C1 segment of cervical spinal cord (tissue), 14 donors: ENCODE results near the gene CH25H.

Experiments
- DNase-seq, 14 donors: peaks; one replicate each; lab custom pipeline; 2025; lab: John Stamatoyannopoulos, UW

Gene CH25H

GRCh38 chr10:89233033-89233432, 25.9 kb upstream of the CH25H start:
- DNase-seq: peak in 2 of 14 donors; percentile 25 to 76

GRCh38 chr10:89228962-89229361, 21.8 kb upstream of the CH25H start:
- no peak for DNase-seq

GRCh38 chr10:89228146-89228545, 21.0 kb upstream of the CH25H start:
- peak in 1 of 14 donors; percentile 61 for DNase-seq

- DNase-seq: no peak
These were observed 19.8 kb upstream of the CH25H start for GRCh38 chr10:89226891-89227290.

GRCh38 chr10:89224739-89225443, 17.8 kb upstream of the CH25H start:
- peak in 5 of 14 donors; percentile 30 to 55 (median 34) for DNase-seq

GRCh38 chr10:89221919-89222318, 14.8 kb upstream of the CH25H start:
- no peak for DNase-seq

- DNase-seq: peak in 8 of 14 donors; percentile 26 to 73 (median 44)
These were observed 12.5 kb upstream of the CH25H start for GRCh38 chr10:89219513-89220218.

GRCh38 chr10:89217057-89217990, 10.2 kb upstream of the CH25H start:
- peak in 4 of 14 donors; percentile 21 to 64 (median 43) for DNase-seq

GRCh38 chr10:89216056-89216455, 8.9 kb upstream of the CH25H start:
- DNase-seq: no peak

GRCh38 chr10:89215511-89215910, 8.4 kb upstream of the CH25H start:
- DNase-seq: peak in 3 of 14 donors; percentile 20 to 44 (median 27)

- no peak for DNase-seq
These were observed 7.5 kb upstream of the CH25H start for GRCh38 chr10:89214566-89215165.

GRCh38 chr10:89213191-89213808, 6.2 kb upstream of the CH25H start:
- no peak for DNase-seq

- no peak for DNase-seq
These were observed 3.8 kb upstream of the CH25H start for GRCh38 chr10:89210794-89211425.

GRCh38 chr10:89209718-89210117, 2.6 kb upstream of the CH25H start:
- no peak for DNase-seq

GRCh38 chr10:89207801-89208551, 859 bp upstream of the CH25H start:
- DNase-seq: peak in 5 of 14 donors; percentile 39 to 67 (median 65)

GRCh38 chr10:89206402-89207180, 526 bp downstream of the CH25H start:
- DNase-seq: peak in 9 of 14 donors; percentile 33 to 84 (median 73)

- no peak for DNase-seq
These were observed 2.4 kb downstream of the CH25H start for GRCh38 chr10:89204621-89205185.

- DNase-seq: no peak
These were observed 3.9 kb downstream of the CH25H start for GRCh38 chr10:89203237-89203636.

GRCh38 chr10:89202033-89202425, 5.1 kb downstream of the CH25H start:
- no peak for DNase-seq
